C4-2B (cell line): Measurements from ENCODE around the gene PIGH.
"Not testable (repeated sequence)": the region's sequence is repeated elsewhere in the genome, so short reads cannot be mapped to it uniquely, and the experiment has no call there.

ENCODE experiments used
- H3K27ac ChIP-seq: fragments of 450-650 bp; 2 replicates; pipeline ENCODE4 v1.5.1; 2017
- CTCF ChIP-seq: fragments of 450-650 bp; conservative IDR thresholded peaks from 2 replicates; pipeline ENCODE4 v1.5.1; 2017; ENCODE audit warnings: mild to moderate bottlenecking
- ZFX ChIP-seq: fragments of 450-650 bp; IDR thresholded peaks from 2 replicates; pipeline ENCODE4 v1.6.1; 2017

PIGH gene

GRCh38 chr14:67549734-67550133, 50.3 kb downstream of the PIGH start:
- H3K27ac ChIP-seq, result no peak overlapping the region
- TF ChIP-seq CTCF (no peak), ZFX (no peak)

GRCh38 chr14:67547224-67547780, 52.8 kb downstream of the PIGH start:
- no peak for TF ChIP-seq CTCF
- no peak for TF ChIP-seq ZFX
- peak overlapping the region; percentile 30 for H3K27ac ChIP-seq

DNA sequence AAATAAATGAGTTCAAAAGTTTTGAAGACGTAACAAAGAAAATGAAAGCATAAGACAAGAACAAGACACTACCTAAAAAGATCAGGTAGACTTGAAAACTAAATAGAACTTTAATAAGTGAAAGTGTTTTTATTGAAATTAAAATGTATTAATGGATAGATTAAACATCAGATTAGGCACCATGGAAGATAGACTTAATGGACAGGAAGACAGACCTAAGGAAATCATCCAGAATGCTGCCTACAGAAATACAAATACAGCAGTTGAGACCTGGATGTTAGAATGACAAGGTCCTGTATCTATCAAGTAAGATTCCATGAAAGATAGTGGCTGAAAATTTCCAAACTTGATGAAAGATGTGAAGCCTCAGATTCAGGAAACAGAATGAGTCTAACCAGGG, 55.5 kb downstream of the PIGH start:
- TF ChIP-seq CTCF (no peak), ZFX (no peak)

GRCh38 chr14:67542620-67543019, 57.4 kb downstream of the PIGH start:
- not testable (repeated sequence) for H3K27ac ChIP-seq

More for the DNA sequence above, 55.5 kb downstream of the PIGH start:
- no peak overlapping the region for H3K27ac ChIP-seq

GRCh38 chr14:67541448-67542387, 58.4 kb downstream of the PIGH start:
- TF ChIP-seq CTCF, result no peak
- TF ChIP-seq ZFX, result no peak
- no peak overlapping the region for H3K27ac ChIP-seq
